H1 (cell line): ENCODE data around the gene HID1. TPM values are rescaled to one million over a fixed set of nuclear protein-coding genes. Genes with fewer than 3 reads are reported as not detected.

Experiments
- CEBPB ChIP-seq: IDR thresholded peaks from 2 replicates; pipeline ENCODE4 v1.6.1; 2012; ENCODE audit warnings: low read depth, low read length
- CHD1 ChIP-seq: IDR thresholded peaks from 2 replicates; pipeline ENCODE4 v1.6.1; 2012; ENCODE audit warnings: low read depth, low read length, improper control_type of control experiment
- EGR1 ChIP-seq: IDR thresholded peaks from 2 replicates; pipeline ENCODE4 v1.6.1; 2011; ENCODE audit warnings: low read depth, low read length, borderline replicate concordance
- EP300 ChIP-seq, 2 experiments: IDR thresholded peaks; 1 replicate in 1 of 2; 2 replicates in 1 of 2; pipeline ENCODE4 v1.6.1; 2011 to 2012; ENCODE audit warnings: low read depth in 2 of 2, low read length in 2 of 2, mild to moderate bottlenecking in 2 of 2, borderline replicate concordance in 1 of 2, inconsistent platforms in 1 of 2, moderate library complexity in 1 of 2
- EZH2 ChIP-seq: fragments of 200-600 bp; sonication (generic); IDR thresholded peaks from 2 replicates; pipeline ENCODE4 v1.7.1; 2012; ENCODE audit warnings: low read depth, mild to moderate bottlenecking, moderate library complexity, low read length, inconsistent platforms; ENCODE audit not compliant: severe bottlenecking
- GTF2F1 ChIP-seq: IDR thresholded peaks from 2 replicates; pipeline ENCODE4 v1.6.1; 2012; ENCODE audit warnings: low read depth, low read length, improper control_type of control experiment, borderline replicate concordance
- HDAC2 ChIP-seq, 2 experiments: fragments of 300-600 bp in 1 of 2; sonication (generic) in 1 of 2; IDR thresholded peaks; 2 replicates each; pipeline ENCODE4 v1.6.1; 2011 to 2012; ENCODE audit warnings: low read depth in 2 of 2, low read length in 2 of 2, mild to moderate bottlenecking in 2 of 2, moderate library complexity in 2 of 2, borderline replicate concordance in 1 of 2, inconsistent platforms in 1 of 2
- JUN ChIP-seq: IDR thresholded peaks from 2 replicates; pipeline ENCODE4 v1.6.1; 2011; ENCODE audit warnings: low read depth, mild to moderate bottlenecking, improper control_type of control experiment, low read length
- KDM1A ChIP-seq: fragments of 200-600, 300-600 bp; sonication (generic); IDR thresholded peaks from 2 replicates; pipeline ENCODE4 v1.7.1; 2016; ENCODE audit warnings: mild to moderate bottlenecking, low read length, borderline replicate concordance
- KDM5A ChIP-seq: fragments of 200-600 bp; IDR thresholded peaks from 2 replicates; pipeline ENCODE4 v1.7.1; 2012; ENCODE audit warnings: mild to moderate bottlenecking, low read length, inconsistent platforms, mixed read lengths
- MAX ChIP-seq: IDR thresholded peaks from 2 replicates; pipeline ENCODE4 v1.6.1; 2012; ENCODE audit warnings: inconsistent platforms
- NRF1 ChIP-seq: IDR thresholded peaks from 2 replicates; pipeline ENCODE4 v1.6.1; 2011; ENCODE audit warnings: mild to moderate bottlenecking, low read depth, low read length, improper control_type of control experiment
- POLR2A ChIP-seq, 2 experiments: IDR thresholded peaks; 1 replicate in 1 of 2; 2 replicates in 1 of 2; pipeline ENCODE4 v1.6.1; 2011; ENCODE audit warnings: low read depth in 2 of 2, low read length in 2 of 2, mild to moderate bottlenecking in 2 of 2; ENCODE audit errors: control extremely low read depth in 1 of 2
- POLR2AphosphoS5 ChIP-seq: IDR thresholded peaks from 2 replicates; pipeline ENCODE4 v1.6.1; 2011; ENCODE audit warnings: low read depth, low read length
- POU5F1 ChIP-seq: IDR thresholded peaks from 2 replicates; pipeline ENCODE4 v1.6.1; 2011; ENCODE audit warnings: low read depth, mild to moderate bottlenecking, low read length, moderate library complexity
- RFX5 ChIP-seq: IDR thresholded peaks from 2 replicates; pipeline ENCODE4 v1.6.1; 2011; ENCODE audit warnings: low read depth, low read length, improper control_type of control experiment, borderline replicate concordance
- RNF2 ChIP-seq: fragments of 200-900, 300-1000 bp; sonication (generic); IDR thresholded peaks from 2 replicates; pipeline ENCODE4 v1.7.1; 2016; ENCODE audit warnings: borderline replicate concordance, low read depth, mild to moderate bottlenecking, antibody characterized with exemption, low read length; ENCODE audit not compliant: poor library complexity, severe bottlenecking; ENCODE audit errors: missing control alignments
- SUZ12 ChIP-seq: fragments of 200-600 bp; sonication (generic); IDR thresholded peaks from 2 replicates; pipeline ENCODE4 v1.6.1; 2012; ENCODE audit warnings: mild to moderate bottlenecking, inconsistent platforms, low read length, moderate library complexity, mixed read lengths
- TAF7 ChIP-seq: optimal IDR thresholded peaks from 2 replicates; pipeline ENCODE3; 2011; ENCODE audit warnings: low read depth, mild to moderate bottlenecking, inconsistent platforms, low read length, moderate library complexity, borderline replicate concordance
- TEAD4 ChIP-seq: IDR thresholded peaks from 2 replicates; pipeline ENCODE4 v1.6.1; 2012; ENCODE audit warnings: low read depth, low read length, inconsistent platforms, mixed read lengths
- YY1 ChIP-seq: IDR thresholded peaks from 2 replicates; pipeline ENCODE4 v1.6.1; 2011; ENCODE audit warnings: low read depth, mild to moderate bottlenecking, low read length
- ZNF274 ChIP-seq: IDR thresholded peaks from 2 replicates; pipeline ENCODE4 v1.7.0; 2012; ENCODE audit warnings: low read length, borderline replicate concordance; ENCODE audit errors: extremely low read depth
- polyA plus RNA-seq, 7 experiments: library from polyadenylated mRNA; depleted of rRNA in 3 of 7; stranded (reverse) in 5 of 7; unstranded in 2 of 7; fragments of >200 nt in 5 of 7; fragments of 200-250 nt in 2 of 7; gene quantifications; 1 replicate in 5 of 7; 2 replicates in 1 of 7; 4 replicates in 1 of 7; pipeline versions ENCODE4 v1.2.1 to v1.2.3, GENCODE V29; 2011 to 2013; ENCODE audit warnings: missing spikeins in 2 of 7, mixed read lengths in 2 of 7
- total RNA-seq: library from RNA; stranded (reverse); fragmentation: NEBNext Ultra II Directional; extraction: Animal tissue kit (Norgen Biotek cat#: 25700); gene quantifications from 2 replicates; pipeline ENCODE4 v1.2.1, GENCODE V29; 2021
- TF ChIP-seq, protein P1 (sequence below): IDR thresholded peaks from 2 replicates; pipeline ENCODE4 v1.6.1; 2012; ENCODE audit warnings: inconsistent platforms

The HID1 gene
- total and polyA plus RNA-seq, 2 of the 8 experiments (the other 6 are each of a cell fraction or from before 2014, with no cell fraction given) = 15.1 to 25.9 TPM

DNA sequence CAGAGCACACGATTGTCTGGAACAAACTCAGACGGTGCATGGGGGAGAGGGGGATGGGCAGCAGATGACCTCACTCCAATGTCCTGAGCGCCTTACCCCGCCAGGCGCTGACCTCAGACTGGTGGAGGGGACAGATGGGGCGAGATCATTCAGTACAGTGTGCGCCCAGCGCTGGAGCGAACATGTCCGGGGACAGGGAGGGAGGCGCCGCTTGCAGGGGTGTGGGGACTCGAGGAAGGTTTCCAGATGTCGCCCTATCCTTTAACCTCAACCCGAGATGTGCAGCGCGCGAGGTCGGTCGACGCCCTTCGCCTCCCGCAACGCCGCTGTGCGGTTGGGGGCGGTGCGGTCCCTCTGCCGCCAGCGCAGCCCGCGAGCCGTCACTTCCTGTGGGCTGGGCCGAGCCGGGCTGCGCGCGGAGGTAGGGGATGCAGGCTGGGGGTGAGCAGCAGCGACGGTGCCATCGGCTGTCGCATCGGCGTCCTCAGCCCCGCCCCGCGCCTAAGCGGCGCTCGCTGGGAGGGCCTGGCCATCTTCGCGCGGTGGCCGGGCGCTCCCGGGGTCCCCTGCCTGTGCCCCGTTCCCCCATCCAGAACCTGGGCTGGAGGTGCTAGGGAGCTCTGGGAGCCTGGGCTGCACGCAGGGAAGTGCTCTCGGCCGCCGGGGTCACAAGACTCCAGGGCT, 9.6 kb upstream of the HID1 start (continued):
- no peak for TF ChIP-seq RNF2
- TF ChIP-seq RFX5 = no peak
- TF ChIP-seq ZNF274 = no peak
- no peak for TF ChIP-seq TAF7
- no peak for TF ChIP-seq EGR1
- no peak for TF ChIP-seq TEAD4
- no peak for TF ChIP-seq CEBPB
- TF ChIP-seq POLR2A (IDR thresholded peaks at IDR 0.05; ENCODE audit: control extremely low read depth in 1 of 2, low read depth in 2 of 2, low read length in 2 of 2) = peak; percentile 94 to 97
- TF ChIP-seq KDM1A = no peak
- TF ChIP-seq MAX = peak; percentile 62; the same call in 1 of the 2 replicates
- no peak; the same call in 1 of the 2 replicates for TF ChIP-seq YY1
- no peak for TF ChIP-seq KDM5A
- TF ChIP-seq CHD1 = no peak
- no peak for TF ChIP-seq POU5F1
- TF ChIP-seq EP300 (IDR thresholded peaks at IDR 0.05; ENCODE audit: borderline replicate concordance in 1 of 2, low read depth in 2 of 2, low read length in 2 of 2) = peak in 1 of 2 experiments; percentile 46; a peak in 1 of 3 replicates
- TF ChIP-seq NRF1 = 0 out of 2 replicates have a peak, but pooled peaks have one; percentile 5
- TF ChIP-seq GTF2F1 = no peak
- no peak for TF ChIP-seq SUZ12
- TF ChIP-seq JUN = peak; percentile 69
- TF ChIP-seq HDAC2 (IDR thresholded peaks at IDR 0.05; ENCODE audit: borderline replicate concordance in 1 of 2, low read depth in 2 of 2, low read length in 2 of 2) = peak in 1 of 2 experiments; percentile 86; a peak in 1 of 4 replicates
- peak; percentile 48 for TF ChIP-seq EZH2
- TF ChIP-seq, protein P1, sequence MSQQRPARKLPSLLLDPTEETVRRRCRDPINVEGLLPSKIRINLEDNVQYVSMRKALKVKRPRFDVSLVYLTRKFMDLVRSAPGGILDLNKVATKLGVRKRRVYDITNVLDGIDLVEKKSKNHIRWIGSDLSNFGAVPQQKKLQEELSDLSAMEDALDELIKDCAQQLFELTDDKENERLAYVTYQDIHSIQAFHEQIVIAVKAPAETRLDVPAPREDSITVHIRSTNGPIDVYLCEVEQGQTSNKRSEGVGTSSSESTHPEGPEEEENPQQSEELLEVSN = peak; percentile 71
- TF ChIP-seq POLR2AphosphoS5 = peak; percentile 90
